NCI-H2107 (cell line): Measurements from ENCODE around the gene SPATS1.
"Not testable (repeated sequence)": the region's sequence is repeated elsewhere in the genome, so short reads cannot be mapped to it uniquely, and the experiment has no call there.

ENCODE experiments used
- DNase-seq: peaks from one replicate; lab custom pipeline; 2025; lab: John Stamatoyannopoulos, UW

SPATS1 gene

GRCh38 chr6:44311767-44312166 lies 30.7 kb upstream of the SPATS1 start:
- no peak for DNase-seq

- DNase-seq, result peak; percentile 35
Measured at GRCh38 chr6:44312901-44313788, 29.3 kb upstream of the SPATS1 start, which contains the start of gene AARS2. Gene AARS2, minus strand, starts transcription at chr6:44313347. Its CDS starts 24 bp downstream, at chr6:44313323.

- not testable (repeated sequence) for DNase-seq
Measured at GRCh38 chr6:44314657-44315056, 27.8 kb upstream of the SPATS1 start.

GRCh38 chr6:44315516-44315915 lies 26.9 kb upstream of the SPATS1 start:
- no peak for DNase-seq

- DNase-seq, result no peak
Measured at GRCh38 chr6:44315951-44316350, 26.5 kb upstream of the SPATS1 start.

GRCh38 chr6:44316481-44316880 lies 26.0 kb upstream of the SPATS1 start:
- DNase-seq, result no peak

- DNase-seq, result not testable (repeated sequence)
Measured at GRCh38 chr6:44317136-44317631, 25.3 kb upstream of the SPATS1 start.

- DNase-seq, result no peak
Measured at GRCh38 chr6:44321210-44321609, 21.2 kb upstream of the SPATS1 start.

- no peak for DNase-seq
Measured at GRCh38 chr6:44327096-44327495, 15.4 kb upstream of the SPATS1 start.

- DNase-seq, result no peak
Measured at GRCh38 chr6:44327760-44328159, 14.7 kb upstream of the SPATS1 start.

- not testable (repeated sequence) for DNase-seq
Measured at GRCh38 chr6:44328203-44328602, 14.2 kb upstream of the SPATS1 start.

- DNase-seq, result no peak
Measured at GRCh38 chr6:44329858-44330257, 12.6 kb upstream of the SPATS1 start.

- DNase-seq, result no peak
Measured at GRCh38 chr6:44332585-44332984, 9.9 kb upstream of the SPATS1 start.

GRCh38 chr6:44333273-44333919 lies 9.1 kb upstream of the SPATS1 start:
- no peak for DNase-seq

GRCh38 chr6:44333942-44334341 lies 8.5 kb upstream of the SPATS1 start:
- no peak for DNase-seq

GRCh38 chr6:44335631-44336030 lies 6.8 kb upstream of the SPATS1 start:
- DNase-seq, result no peak

GRCh38 chr6:44338228-44339122 lies 4.0 kb upstream of the SPATS1 start:
- DNase-seq, result peak; percentile 6

GRCh38 chr6:44339301-44339700 lies 3.1 kb upstream of the SPATS1 start:
- no peak for DNase-seq

- no peak for DNase-seq
Measured at GRCh38 chr6:44339763-44340625, 2.5 kb upstream of the SPATS1 start.

GRCh38 chr6:44341095-44341890 lies 1.2 kb upstream of the SPATS1 start:
- no peak for DNase-seq
